ENCODE data around the gene TRABD. TPM values are rescaled to one million over a fixed set of nuclear protein-coding genes. Genes with fewer than 3 reads are reported as not detected.

TRABD gene
- total RNA-seq, 1 experiment from 2014 or later: 55.7 TPM

DNA sequence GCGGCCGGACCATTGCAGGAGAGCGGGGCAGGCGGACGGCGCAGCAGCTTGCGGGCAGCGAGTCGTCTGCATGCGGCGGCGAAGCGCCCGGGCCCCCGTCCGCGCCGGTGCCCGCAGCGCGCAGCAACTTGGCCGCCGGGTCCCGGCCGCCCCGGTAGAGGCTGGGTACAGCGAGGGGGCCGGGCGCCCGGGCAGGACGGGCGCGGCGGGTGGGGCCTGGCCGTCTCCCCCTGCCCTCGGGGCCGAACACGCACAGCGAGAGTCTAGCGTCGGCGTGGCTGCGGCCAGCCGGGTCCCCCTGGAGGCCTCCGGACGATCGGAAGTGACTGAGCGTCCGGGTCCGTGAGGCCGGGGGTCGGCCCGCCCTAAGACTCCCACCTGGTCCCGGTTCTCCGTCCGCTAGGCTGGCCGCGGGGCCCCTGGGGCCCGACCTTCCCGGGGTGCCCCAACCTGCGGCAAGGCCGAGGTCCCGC lies 775 bp upstream of the TRABD start:
- no TSS peak for BruUV-seq (replicated peaks)
- intact Hi-C loops (cut with micrococcal nuclease; ENCODE audit: unreplicated experiment) (no loop called here), in situ Hi-C loops (cut with HindIII; ENCODE audit: low pct_unique_long_range_greater_than_20kb, low sequenced_read_pairs) (no loop called here)
- ChIA-PET CTCF (no interaction called here), POLR2A (no interaction called here)
- DNase-seq (ENCODE audit: low read depth, low spot score) (no peak), ATAC-seq (no peak)
- no peak for TF ChIP-seq POLR2AphosphoS5 (IDR thresholded peaks at IDR 0.05; ENCODE audit: low read depth, low read length)
- TF ChIP-seq SIN3A (IDR thresholded peaks at IDR 0.05; ENCODE audit: borderline replicate concordance, insufficient read depth, low read depth, low read length): no peak
- TF ChIP-seq, protein P1, sequence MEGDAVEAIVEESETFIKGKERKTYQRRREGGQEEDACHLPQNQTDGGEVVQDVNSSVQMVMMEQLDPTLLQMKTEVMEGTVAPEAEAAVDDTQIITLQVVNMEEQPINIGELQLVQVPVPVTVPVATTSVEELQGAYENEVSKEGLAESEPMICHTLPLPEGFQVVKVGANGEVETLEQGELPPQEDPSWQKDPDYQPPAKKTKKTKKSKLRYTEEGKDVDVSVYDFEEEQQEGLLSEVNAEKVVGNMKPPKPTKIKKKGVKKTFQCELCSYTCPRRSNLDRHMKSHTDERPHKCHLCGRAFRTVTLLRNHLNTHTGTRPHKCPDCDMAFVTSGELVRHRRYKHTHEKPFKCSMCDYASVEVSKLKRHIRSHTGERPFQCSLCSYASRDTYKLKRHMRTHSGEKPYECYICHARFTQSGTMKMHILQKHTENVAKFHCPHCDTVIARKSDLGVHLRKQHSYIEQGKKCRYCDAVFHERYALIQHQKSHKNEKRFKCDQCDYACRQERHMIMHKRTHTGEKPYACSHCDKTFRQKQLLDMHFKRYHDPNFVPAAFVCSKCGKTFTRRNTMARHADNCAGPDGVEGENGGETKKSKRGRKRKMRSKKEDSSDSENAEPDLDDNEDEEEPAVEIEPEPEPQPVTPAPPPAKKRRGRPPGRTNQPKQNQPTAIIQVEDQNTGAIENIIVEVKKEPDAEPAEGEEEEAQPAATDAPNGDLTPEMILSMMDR (IDR thresholded peaks at IDR 0.05): no peak
- TF ChIP-seq, protein P2, sequence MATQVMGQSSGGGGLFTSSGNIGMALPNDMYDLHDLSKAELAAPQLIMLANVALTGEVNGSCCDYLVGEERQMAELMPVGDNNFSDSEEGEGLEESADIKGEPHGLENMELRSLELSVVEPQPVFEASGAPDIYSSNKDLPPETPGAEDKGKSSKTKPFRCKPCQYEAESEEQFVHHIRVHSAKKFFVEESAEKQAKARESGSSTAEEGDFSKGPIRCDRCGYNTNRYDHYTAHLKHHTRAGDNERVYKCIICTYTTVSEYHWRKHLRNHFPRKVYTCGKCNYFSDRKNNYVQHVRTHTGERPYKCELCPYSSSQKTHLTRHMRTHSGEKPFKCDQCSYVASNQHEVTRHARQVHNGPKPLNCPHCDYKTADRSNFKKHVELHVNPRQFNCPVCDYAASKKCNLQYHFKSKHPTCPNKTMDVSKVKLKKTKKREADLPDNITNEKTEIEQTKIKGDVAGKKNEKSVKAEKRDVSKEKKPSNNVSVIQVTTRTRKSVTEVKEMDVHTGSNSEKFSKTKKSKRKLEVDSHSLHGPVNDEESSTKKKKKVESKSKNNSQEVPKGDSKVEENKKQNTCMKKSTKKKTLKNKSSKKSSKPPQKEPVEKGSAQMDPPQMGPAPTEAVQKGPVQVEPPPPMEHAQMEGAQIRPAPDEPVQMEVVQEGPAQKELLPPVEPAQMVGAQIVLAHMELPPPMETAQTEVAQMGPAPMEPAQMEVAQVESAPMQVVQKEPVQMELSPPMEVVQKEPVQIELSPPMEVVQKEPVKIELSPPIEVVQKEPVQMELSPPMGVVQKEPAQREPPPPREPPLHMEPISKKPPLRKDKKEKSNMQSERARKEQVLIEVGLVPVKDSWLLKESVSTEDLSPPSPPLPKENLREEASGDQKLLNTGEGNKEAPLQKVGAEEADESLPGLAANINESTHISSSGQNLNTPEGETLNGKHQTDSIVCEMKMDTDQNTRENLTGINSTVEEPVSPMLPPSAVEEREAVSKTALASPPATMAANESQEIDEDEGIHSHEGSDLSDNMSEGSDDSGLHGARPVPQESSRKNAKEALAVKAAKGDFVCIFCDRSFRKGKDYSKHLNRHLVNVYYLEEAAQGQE (IDR thresholded peaks at IDR 0.05; ENCODE audit: insufficient read depth in 1 of 2, low read depth in 2 of 2, low read length in 1 of 2): no peak
- TF ChIP-seq TCF7L2 (IDR thresholded peaks at IDR 0.05; ENCODE audit: low read depth, low read length): no peak
- Histone ChIP-seq H3K27me3 (ENCODE audit: control insufficient read depth, insufficient read depth, low read length) (no peaks in the 10 kb centered on the region), H3K27ac (ENCODE audit: low read length) (peak overlapping the region; percentile 81), H3K9me3 (ENCODE audit: control insufficient read depth, insufficient read depth, low read depth, low read length) (no peaks in the 10 kb centered on the region), H3K4me1 (ENCODE audit: control insufficient read depth, insufficient read depth, low read length) (peaks cover 35% of the 10 kb centered on the region), H3K4me3 (ENCODE audit: low read depth in 2 of 2, low read length in 2 of 2) (peak overlapping the region; percentile 25 to 48), H3K36me3 (ENCODE audit: control insufficient read depth, insufficient read depth, low read length) (no peaks in the 10 kb centered on the region)

DNA sequence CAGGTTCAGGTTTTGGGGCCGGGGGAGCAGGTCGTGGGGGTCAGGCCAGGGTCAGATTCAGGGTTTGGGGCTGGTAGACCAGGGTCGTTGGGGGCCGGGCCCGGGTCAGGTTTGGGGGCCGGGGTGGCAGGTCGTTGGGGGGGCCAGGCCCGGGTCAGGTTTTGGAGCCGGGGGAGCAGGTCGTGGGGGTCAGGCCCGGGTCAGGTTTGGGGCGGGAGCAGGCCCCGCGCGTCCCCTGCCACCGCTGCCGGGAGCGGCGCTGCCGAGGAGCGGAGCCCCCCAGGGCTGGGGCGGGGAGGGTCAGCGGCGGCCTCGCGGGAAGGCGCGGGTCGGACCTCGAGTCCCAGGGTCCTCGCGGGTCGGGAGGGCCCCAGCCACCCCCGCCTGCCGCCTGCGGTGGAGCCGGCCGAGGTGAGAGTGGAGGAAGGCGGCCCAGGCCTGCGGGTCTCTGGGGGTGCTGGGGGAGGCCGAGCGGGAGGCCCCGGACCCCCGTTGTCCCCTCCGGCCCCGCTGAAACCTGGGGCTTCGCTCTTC lies 535 bp downstream of the TRABD start:
- no peak for ATAC-seq
- in situ Hi-C loops (cut with HindIII; ENCODE audit: low pct_unique_long_range_greater_than_20kb, low sequenced_read_pairs): no loop called here
- peaks cover 46% of the 10 kb centered on the region for H3K4me1 ChIP-seq (ENCODE audit: control insufficient read depth, insufficient read depth, low read length)

More for the DNA sequence above, 535 bp downstream of the TRABD start:
- Histone ChIP-seq H3K27ac (ENCODE audit: low read length) (peak overlapping the region; percentile 76), H3K36me3 (ENCODE audit: control insufficient read depth, insufficient read depth, low read length) (no peaks in the 10 kb centered on the region), H3K4me3 (ENCODE audit: low read depth in 2 of 2, low read length in 2 of 2) (peak overlapping the region; percentile 55 to 66), H3K27me3 (ENCODE audit: control insufficient read depth, insufficient read depth, low read length) (no peaks in the 10 kb centered on the region), H3K9me3 (ENCODE audit: control insufficient read depth, insufficient read depth, low read depth, low read length) (no peaks in the 10 kb centered on the region)
- ChIA-PET CTCF (no interaction called here), POLR2A (no interaction called here)
- TF ChIP-seq, protein P2 (IDR thresholded peaks at IDR 0.05; ENCODE audit: insufficient read depth in 1 of 2, low read depth in 2 of 2, low read length in 1 of 2): no peak
- TF ChIP-seq, protein P1 (IDR thresholded peaks at IDR 0.05): no peak
- TF ChIP-seq TCF7L2 (IDR thresholded peaks at IDR 0.05; ENCODE audit: low read depth, low read length): no peak
- no peak for TF ChIP-seq POLR2AphosphoS5 (IDR thresholded peaks at IDR 0.05; ENCODE audit: low read depth, low read length)
- TF ChIP-seq SIN3A (IDR thresholded peaks at IDR 0.05; ENCODE audit: borderline replicate concordance, insufficient read depth, low read depth, low read length): no peak
- intact Hi-C loops (cut with micrococcal nuclease; ENCODE audit: unreplicated experiment): no loop called here
- DNase-seq (ENCODE audit: low read depth, low spot score): no peak
- no TSS peak for BruUV-seq (replicated peaks)
